ENCODE data around the gene PLA2G12B. TPM values are rescaled to one million over a fixed set of nuclear protein-coding genes. Genes with fewer than 3 reads are reported as not detected.
"Not testable (repeated sequence)": the region's sequence is repeated elsewhere in the genome, so short reads cannot be mapped to it uniquely, and the experiment has no call there.

Gene PLA2G12B
- polyA plus RNA-seq, 3 donors, result 9.3 to 12.6 (median 9.8) TPM

- DNase-seq, result no peak
Measured at GRCh38 chr10:72946963-72947362, 7.6 kb downstream of the PLA2G12B start.

- DNase-seq, result no peak
Measured at GRCh38 chr10:72943498-72944234, 10.9 kb downstream of the PLA2G12B start.

GRCh38 chr10:72935361-72935760 lies 19.2 kb downstream of the PLA2G12B start:
- no peak for DNase-seq

- no peak for DNase-seq
Measured at GRCh38 chr10:72932259-72933015, 22.2 kb downstream of the PLA2G12B start.

- DNase-seq, result no peak
Measured at GRCh38 chr10:72930276-72930675, 24.3 kb downstream of the PLA2G12B start.

GRCh38 chr10:72928798-72929197 lies 25.8 kb downstream of the PLA2G12B start:
- DNase-seq, result no peak

- DNase-seq, result no peak
Measured at GRCh38 chr10:72927485-72927884, 27.1 kb downstream of the PLA2G12B start.

- DNase-seq, result no peak
Measured at GRCh38 chr10:72925951-72926465, 28.6 kb downstream of the PLA2G12B start.

GRCh38 chr10:72924351-72924750 lies 30.3 kb downstream of the PLA2G12B start:
- DNase-seq, result no peak

GRCh38 chr10:72921147-72921683 lies 33.4 kb downstream of the PLA2G12B start:
- not testable (repeated sequence) for DNase-seq

GRCh38 chr10:72918352-72918751 lies 36.3 kb downstream of the PLA2G12B start:
- no peak for DNase-seq

- not testable (repeated sequence) for DNase-seq
Measured at GRCh38 chr10:72917803-72918332, 36.7 kb downstream of the PLA2G12B start.

- not testable (repeated sequence) for DNase-seq
Measured at GRCh38 chr10:72917201-72917600, 37.4 kb downstream of the PLA2G12B start.

- DNase-seq, result no peak
Measured at GRCh38 chr10:72913287-72913686, 41.3 kb downstream of the PLA2G12B start.

GRCh38 chr10:72912736-72913135 lies 41.9 kb downstream of the PLA2G12B start:
- peak; percentile 48 for DNase-seq

GRCh38 chr10:72911758-72912157 lies 42.8 kb downstream of the PLA2G12B start:
- DNase-seq, result no peak

GRCh38 chr10:72910705-72911104 lies 43.9 kb downstream of the PLA2G12B start:
- no peak for DNase-seq

GRCh38 chr10:72906446-72906845 lies 48.2 kb downstream of the PLA2G12B start:
- no peak for DNase-seq

GRCh38 chr10:72904806-72905205 lies 49.8 kb downstream of the PLA2G12B start:
- DNase-seq, result no peak

- DNase-seq, result not testable (repeated sequence)
Measured at GRCh38 chr10:72903941-72904446, 50.6 kb downstream of the PLA2G12B start.

- DNase-seq, result no peak
Measured at GRCh38 chr10:72899545-72899944, 55.1 kb downstream of the PLA2G12B start.

GRCh38 chr10:72898616-72899015 lies 56.0 kb downstream of the PLA2G12B start:
- no peak for DNase-seq
